Stimulated activated CD4-positive, alpha-beta T cell treated with anti-CD3 and anti-CD28 coated beads, TNF-alpha, amount 100 ng/mL, for 4 hours (primary cell): ENCODE measurements around the gene ALKBH8.
A peak's percentile ranks its signal among the peaks of the same experiment; 100 is the strongest.
"Not testable (repeated sequence)": the region's sequence is repeated elsewhere in the genome, so short reads cannot be mapped to it uniquely, and the experiment has no call there.

Experiments used
- DNase-seq, 3 experiments: peaks; one replicate each; pipeline ENCODE4 v3.0.0-alpha.2; 2020; ENCODE audit warnings: low read depth in 3 of 3

Gene ALKBH8

GRCh38 chr11:107565219-107565937 is at the start of gene ALKBH8:
TSS of gene ALKBH8 (minus strand) at chr11:107565735. CDS start at chr11:107560893, 4,842 bp downstream.
- DNase-seq = peak; percentile 46 to 54 (median 53)

DNA sequence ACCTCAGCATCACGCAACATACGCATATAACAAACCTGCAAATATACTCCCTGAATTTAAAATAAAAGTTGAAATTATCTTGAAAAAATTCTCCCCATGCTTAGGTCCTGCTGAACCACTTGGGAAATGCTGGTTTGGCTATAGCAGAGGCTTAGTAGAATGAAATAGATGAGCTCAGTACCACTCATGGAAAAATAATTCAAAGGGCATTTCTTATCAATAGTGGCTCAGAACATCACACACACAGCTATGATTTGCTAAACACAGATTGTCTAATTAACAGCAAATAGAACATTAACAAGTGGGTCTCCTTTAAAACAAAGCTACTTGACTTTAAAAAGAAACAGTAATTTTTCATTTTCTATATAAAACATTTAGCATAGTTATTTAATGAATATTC is 46.9 kb upstream of the ALKBH8 start:
- DNase-seq = no peak

- DNase-seq = no peak
These were observed 44.1 kb upstream of the ALKBH8 start for GRCh38 chr11:107609400-107610218.

- no peak for DNase-seq
These were observed 43.3 kb upstream of the ALKBH8 start for GRCh38 chr11:107608809-107609208.

GRCh38 chr11:107606141-107606540 is 40.6 kb upstream of the ALKBH8 start:
- DNase-seq = no peak

DNA sequence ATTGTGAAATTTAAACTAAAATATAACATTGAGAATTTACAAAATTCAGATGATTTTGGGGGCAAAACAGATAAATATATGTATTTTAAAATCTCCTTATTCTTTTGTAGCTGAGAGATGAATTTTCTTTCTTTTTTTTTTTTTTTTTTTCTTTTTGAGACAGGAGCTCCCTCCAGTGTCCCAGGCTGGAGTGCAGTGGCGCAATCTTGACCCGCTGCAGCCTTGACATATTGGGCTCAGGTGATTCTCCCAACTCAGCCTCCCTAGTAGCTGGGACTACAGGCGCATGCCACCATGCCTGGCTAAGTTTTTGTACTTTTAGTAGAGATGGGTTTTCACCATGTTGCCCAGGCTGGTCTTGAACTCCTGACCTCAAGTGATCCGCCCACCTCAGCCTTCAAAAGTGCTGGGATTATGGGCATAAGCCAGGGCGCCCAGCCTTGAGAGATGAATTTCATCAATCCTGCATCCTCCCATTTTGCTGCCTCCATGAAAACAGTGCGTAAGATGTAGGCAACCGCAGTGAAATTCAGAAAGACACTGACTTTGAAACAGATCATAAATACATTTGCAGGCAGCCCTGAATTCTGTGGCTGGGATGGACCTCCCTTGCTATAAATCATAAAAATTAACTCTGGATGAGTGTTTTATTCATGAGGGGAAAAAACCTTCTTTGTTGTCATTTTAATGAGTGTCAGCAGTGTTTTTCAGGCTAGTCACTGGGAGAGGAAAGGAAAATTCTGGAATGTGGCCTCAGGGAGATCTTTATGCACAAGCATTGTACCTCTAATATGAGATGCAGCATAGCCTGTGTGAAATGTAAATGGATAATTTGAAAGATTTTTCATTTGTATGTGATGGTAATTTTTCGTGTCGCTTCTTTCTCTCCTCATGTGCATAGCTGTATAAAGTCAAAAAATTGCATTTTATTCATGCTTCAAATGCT is 39.8 kb upstream of the ALKBH8 start:
- no peak for DNase-seq

- no peak for DNase-seq
These were observed 32.9 kb upstream of the ALKBH8 start for GRCh38 chr11:107598225-107599139.

GRCh38 chr11:107594736-107595135 is 29.2 kb upstream of the ALKBH8 start:
- no peak for DNase-seq

DNA sequence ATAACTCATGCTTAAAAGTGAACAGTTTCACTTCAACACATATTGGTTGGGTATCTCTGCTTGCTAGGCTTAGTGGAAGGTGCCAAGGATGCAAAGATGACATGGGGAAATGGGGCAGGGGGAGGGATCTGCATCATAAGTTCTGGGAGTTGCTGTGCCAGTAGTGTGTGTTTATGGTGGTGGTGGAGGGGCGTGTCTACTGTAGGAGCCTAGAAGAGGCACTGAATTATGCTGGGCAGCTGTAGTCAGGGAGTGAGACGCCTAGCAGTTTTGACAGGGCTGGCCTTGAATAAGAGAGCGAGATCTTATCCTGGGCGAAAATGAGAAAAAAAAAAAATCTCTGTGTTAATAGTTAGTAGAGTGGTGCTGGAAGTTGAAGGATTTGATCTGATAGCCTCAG is 28.4 kb upstream of the ALKBH8 start:
- no peak for DNase-seq

GRCh38 chr11:107592813-107593212 is 27.3 kb upstream of the ALKBH8 start:
- DNase-seq = no peak

DNA sequence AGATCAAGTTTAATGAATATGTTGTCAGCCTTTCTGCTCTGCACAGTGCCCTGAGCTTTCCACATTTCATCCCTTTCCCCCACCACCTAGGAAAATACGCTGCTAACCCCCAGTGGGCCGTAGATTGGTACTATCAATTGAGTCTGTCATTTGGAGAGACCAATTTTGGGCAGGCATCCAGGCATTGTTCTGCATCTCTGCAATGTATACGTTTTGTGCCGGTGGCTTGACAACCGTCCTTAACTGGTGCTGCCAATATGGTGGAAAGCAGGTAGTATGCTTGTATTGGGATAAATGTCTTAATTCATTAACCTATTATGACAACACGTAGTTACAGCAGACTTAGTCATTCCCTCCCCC is 26.7 kb upstream of the ALKBH8 start:
- no peak for DNase-seq

DNA sequence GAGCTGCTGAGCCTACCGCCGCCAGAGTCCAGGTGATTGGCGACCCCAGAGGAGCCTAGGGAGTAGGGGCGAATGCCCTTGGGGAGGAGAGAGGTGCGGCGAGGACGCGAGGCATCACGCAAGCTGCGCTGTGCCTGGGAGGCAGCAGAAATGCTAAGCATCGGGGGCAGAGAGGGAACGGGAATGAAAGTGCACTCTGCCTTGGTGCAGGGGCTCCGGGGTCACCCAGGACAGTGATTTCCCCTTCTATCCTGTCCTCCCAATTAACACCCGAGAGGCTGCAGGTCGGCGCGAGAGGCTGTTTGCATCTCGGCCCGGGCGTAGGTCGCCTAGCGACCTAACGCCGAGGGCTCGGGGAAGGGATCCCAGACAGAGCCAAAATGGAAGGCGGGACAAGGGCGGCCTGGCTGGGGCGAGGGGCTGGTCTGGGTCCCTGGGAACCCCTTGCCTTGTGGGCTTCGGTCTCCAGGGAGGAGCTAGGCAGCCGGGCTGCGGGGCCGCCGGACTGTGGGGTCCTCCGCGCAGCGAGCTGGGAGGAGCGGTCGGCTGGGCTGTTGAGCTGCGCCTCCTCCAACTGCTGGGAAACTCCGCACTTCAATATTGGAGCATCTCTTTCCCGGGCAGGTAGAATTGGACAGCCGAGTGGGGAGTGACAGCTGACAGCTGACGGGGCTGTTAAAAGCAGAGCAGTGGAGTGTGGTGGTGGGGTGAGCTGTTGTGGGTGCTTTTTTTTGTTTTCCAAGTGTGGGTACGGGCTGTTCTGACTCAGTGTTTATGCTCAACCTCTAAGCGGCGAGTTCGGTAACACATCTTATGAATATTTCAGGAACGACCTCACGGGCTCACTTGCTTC is 26.1 kb upstream of the ALKBH8 start:
- no peak for DNase-seq

DNA sequence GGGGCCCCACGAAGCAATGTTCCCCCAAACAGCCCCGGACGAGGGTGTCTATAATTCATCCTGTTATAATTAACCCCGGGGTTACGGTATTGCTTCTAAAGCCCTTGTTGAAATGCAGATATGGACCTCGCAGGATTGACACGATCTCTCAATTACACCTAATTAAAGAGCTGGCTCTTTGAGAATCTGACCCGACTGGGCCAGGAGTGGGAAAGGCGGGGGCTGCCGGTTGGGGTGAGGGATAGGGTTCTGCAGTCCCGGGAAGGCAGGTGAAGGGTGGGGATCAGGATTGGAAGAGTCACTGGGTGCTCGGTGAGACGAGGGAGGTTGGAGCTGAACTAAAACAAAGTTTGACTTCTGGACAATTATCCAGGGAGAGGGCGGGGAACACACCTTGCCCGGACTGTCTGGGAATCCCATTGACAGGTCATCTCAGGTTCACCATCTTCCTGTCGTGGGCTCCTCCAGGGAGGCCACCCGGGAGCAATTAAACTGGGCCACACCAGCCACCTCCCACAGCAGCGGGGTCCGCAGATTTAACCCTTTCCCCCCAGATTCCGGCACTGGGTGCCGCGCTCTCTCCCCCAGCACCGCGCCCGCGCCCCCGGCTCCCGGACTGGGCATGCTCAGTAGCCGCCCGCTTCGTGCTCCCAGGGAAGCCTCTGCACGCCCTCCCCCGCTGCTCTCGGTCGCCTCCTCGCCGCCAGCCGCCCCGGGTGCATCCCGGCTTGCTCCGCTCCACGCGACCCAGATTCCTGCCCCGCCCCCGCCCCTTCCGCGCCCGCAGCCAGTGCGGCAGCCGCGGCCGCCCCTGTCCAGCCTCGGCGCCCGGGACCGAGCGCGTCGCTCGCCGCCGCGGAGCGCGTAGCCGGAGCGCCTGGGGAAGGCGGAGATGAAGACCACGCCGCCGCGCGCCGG is 25.2 kb upstream of the ALKBH8 start, which contains the start of gene ELMOD1:
TSS of gene ELMOD1 (plus strand) at position 688 of the 918 bp plus-strand sequence. CDS start 27,043 bp downstream, outside the sequence.
- peak in 1 of 3 experiments; percentile 13 for DNase-seq

DNA sequence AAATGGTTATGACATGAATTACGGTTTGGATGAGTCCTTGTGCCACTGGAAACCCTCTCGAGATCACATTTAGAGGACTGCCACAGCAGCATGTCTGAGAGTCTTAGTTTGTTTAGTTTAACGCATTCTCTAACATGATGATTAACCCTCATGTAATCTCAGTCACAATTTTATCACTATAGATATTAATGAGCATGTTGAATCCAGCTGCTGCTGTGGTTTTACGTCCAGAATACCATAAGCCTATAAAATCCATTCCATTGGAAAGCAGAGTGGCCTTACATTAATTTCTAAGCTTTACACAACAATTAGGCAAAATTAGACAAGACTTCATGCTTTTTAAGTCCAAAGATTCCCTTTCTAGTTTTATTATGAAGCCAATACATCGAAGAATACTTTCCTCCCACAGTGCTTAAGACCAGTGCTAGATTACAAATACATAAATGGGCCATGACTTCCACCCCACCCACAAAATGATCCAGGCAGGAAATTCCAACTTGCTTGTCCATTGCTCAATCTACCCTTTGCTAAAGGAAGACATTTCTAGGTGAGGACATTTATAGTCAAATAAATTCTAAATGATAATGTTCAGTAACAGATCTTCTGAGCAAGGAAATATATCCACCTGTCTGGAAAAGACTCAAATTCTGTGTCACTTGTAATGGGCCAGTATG is 21.9 kb upstream of the ALKBH8 start:
- no peak for DNase-seq

GRCh38 chr11:107583629-107584195 is 18.2 kb upstream of the ALKBH8 start:
- no peak for DNase-seq

DNA sequence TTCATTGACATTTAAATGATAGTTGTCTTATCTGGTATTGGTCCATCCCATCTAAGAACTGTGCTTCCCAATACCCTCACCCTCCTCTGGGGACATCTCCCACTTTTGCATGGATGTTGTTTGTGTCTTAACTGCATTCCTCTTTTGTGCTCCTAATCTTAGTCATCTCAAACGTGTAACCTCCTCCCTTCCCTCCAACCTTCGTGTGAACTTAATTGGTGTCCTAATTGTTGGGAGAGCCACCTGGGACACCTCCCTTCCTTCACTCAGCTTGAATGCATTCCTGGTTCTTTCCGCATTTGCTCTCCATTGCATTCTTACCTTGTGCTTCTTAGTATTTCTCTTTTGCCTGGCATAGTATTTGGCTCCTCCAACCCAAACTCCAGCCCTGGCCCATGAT is 15.6 kb upstream of the ALKBH8 start:
- DNase-seq = no peak

GRCh38 chr11:107579169-107579568 is 13.6 kb upstream of the ALKBH8 start:
- not testable (repeated sequence) for DNase-seq

DNA sequence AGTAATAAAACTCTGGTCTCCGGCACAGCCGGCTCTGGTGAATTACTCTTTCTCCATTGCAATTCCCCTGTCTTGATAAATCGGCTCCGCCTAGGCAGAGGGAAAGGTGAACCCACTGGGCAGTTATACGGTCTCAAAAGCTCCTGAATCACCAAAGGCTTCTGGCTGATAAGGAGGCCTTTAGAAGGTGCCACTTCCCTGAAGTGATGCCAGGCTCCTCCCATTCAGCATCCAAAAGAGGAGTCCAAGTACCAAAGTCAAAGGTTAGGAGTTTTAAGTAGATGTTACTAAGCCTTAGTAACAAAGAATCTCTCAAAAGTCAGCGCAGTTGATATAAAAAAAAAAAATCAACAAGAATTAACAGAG is 11.8 kb upstream of the ALKBH8 start:
- DNase-seq = no peak
